Germinal center (tissue), 1 donor: Measurements from ENCODE around the gene ARRDC1.
"Not testable (repeated sequence)": the region's sequence is repeated elsewhere in the genome, so short reads cannot be mapped to it uniquely, and the experiment has no call there.

Experiments used
- DNase-seq: peaks from one replicate; pipeline ENCODE4 v3.0.0; 2012; ENCODE audit warnings: mixed read lengths, low spot score

ARRDC1 gene

DNA sequence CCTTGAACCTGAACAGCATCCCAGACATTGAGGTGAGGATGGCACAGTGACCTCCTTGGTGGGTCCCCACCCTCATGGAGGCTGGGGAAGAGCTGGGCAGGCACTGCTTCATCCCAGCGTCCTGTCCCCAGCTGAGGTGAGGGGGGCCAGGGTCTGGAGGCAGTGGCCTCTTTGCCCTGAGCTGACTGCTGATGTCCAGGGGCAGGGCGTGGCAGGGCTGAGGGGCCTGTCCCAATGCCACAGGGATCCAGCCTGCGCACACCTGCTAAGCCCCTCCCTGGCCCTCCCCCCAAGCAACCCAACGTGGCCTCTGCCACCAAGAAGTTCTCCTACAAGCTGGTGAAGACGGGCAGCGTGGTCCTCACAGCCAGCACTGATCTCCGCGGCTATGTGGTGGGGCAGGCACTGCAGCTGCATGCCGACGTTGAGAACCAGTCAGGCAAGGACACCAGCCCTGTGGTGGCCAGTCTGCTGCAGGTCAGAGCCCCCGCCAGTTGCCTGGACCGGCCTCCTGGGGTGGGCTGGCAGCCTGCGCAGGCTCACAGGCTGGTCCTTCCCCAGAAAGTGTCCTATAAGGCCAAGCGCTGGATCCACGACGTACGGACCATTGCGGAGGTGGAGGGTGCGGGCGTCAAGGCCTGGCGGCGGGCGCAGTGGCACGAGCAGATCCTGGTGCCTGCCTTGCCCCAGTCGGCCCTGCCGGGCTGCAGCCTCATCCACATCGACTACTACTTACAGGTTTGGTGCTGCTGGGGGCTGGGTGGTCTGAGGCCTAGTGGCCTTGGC, 8.4 kb downstream of the ARRDC1 start:
- DNase-seq = no peak

DNA sequence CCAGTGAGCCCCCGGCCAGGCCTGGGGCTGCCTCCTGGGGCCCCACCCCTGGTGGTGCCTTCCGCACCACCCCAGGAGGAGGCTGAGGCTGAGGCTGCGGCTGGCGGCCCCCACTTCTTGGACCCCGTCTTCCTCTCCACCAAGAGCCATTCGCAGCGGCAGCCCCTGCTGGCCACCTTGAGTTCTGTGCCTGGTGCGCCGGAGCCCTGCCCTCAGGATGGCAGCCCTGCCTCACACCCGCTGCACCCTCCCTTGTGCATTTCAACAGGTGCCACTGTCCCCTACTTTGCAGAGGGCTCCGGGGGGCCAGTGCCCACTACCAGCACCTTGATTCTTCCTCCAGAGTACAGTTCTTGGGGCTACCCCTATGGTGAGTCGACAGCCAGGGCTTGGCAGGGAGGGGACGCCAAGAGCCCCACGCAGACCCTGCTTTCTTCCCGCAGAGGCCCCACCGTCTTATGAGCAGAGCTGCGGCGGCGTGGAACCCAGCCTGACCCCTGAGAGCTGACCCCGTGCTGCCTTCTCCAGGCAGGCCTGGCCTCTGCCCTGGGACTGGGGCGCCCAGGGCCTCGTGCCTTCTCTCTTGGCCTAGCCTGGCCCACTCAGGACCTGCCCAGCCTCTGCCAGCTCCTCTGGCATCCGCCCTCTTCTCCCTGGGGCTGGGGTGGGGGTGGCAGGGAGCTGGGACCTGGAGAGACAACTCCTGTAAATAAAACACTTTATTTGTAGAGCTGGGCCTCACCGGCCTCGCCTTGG, 9.3 kb downstream of the ARRDC1 start:
- no peak for DNase-seq

- DNase-seq = no peak
Observed at GRCh38 chr9:137615387-137615871, 9.9 kb downstream of the ARRDC1 start.

DNA sequence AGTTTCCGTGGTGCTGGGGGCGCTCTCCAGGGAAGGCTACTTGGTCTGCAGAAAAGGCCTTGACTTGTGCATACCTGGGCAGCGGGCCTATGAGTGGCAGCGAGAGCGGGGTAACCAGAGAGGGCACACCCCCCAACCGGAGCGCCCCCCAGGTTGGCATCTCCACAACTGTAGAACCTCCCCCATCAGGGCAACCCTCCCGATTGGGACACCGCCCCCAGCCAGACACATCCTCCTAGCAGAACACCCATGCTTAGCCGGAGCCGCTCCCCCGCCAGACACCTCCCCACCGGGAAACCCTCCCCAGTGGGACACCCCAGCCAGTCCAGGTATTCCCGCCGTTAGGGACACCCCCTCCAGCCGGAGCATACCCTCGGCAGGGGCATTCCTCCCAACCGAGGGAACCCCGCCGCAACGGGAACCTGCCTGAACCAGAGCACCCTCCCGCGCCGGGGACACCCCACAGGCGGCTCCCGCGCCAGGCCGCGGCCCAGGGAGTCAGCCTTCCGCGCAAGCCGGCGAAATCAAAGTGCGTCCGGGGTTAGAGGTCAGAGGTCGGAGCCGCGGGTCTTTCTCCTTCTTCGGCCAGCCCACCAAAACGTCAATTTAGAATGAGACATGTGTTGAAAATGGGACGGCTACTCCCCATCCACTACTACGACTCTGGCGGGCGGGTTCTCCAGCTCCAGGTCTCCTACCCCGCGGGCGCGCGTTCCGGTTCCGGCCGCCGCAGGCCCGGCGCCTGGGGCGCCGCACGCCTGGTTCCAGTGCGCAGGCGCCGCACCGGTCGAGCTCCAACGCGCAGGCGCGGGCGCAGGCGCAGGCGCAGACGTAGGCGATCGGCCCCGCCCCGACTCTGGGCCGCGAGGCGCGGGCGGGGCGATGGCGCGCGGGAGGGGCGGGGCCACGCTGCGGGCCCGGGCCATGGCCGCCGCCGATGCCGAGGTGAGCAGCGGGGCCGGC, 12.9 kb downstream of the ARRDC1 start, which contains the start of gene EHMT1:
Gene EHMT1 (plus strand): TSS at position 901 of the 963 bp plus-strand sequence. CDS start 24 bp downstream, at position 925.
- peak; percentile 97 for DNase-seq

DNA sequence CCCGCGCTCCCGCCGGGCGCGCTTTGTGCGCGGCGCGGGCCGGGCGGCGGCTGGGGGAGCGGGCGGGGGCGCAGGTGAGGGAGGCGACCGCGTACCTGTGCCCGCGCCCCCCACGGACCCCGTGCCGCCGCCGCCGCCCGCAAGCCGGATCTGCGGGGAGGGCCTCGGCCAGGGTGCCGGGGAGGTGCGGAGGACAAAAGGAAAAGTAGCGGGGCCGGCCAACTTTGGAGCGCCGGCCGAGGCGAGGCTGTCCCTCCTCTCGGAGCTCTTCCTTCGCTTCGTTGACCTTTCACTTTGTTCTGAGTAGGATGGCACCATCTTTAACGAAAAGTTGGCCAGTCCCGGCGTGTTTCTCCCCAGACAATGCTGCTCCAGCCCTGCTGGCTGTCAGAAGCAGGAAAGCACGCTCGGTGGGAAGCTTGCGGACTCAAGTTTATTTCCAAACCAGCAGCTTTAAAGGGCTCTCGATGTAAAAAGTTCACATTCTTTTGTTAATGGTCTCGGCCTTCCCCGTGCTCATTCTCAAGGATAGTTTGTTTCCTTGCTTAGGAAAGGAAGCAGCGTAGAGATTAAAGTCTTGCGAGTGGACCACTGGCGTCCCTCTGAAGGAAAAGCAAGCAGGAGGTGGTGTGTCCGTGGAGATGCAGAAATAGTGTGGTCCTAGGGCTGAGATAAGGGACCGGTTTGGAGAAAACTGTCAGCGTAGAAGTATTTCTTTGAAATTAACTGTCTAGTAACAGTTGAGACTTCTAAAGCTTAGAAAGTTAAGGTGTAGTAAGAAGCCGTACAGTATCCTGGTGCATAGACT, 14.0 kb downstream of the ARRDC1 start:
- DNase-seq = peak; percentile 55

GRCh38 chr9:137620048-137620405, 14.5 kb downstream of the ARRDC1 start:
- no peak for DNase-seq

- DNase-seq = no peak
Observed at GRCh38 chr9:137620581-137620980, 15.1 kb downstream of the ARRDC1 start.

GRCh38 chr9:137621131-137621757, 15.8 kb downstream of the ARRDC1 start:
- no peak for DNase-seq

DNA sequence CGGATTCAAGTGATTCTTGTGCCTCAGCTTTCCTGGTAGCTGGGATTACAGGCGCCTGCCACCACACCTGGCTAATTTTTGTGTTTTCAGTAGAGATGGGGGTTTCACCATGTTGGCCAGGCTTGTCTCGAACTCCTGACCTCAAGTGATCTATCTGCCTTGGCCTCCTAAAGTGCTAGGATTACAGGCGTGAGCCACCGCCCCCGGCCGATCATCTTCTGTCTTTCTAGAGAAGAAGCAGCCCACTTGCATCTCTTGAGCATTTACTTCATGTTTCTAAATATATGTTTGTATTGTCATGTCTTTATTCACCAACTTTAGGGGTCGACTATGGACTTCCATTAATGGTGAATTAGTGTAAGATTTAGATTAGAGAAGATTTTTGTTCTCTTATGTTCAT, 16.7 kb downstream of the ARRDC1 start:
- DNase-seq = not testable (repeated sequence)

DNA sequence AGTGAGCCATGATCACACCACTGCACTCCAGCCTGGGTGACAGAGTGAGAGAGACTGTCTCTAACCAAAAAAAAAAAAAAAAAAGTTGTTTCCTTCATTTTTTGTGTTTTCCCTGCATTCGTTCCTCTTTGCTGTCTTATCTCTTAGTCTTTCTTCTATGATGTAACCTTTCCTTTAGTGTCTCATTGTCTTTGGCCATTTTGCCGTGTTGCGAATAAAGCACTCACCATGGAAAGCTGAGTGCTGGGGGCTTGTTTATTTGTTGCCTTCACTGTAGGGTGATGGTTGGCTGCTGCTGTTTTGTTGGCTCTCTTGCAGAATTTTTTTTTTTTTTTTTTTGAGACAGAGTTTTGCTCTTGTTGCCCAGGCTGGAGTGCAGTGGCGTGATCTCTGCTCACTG, 21.0 kb downstream of the ARRDC1 start:
- DNase-seq = no peak

DNA sequence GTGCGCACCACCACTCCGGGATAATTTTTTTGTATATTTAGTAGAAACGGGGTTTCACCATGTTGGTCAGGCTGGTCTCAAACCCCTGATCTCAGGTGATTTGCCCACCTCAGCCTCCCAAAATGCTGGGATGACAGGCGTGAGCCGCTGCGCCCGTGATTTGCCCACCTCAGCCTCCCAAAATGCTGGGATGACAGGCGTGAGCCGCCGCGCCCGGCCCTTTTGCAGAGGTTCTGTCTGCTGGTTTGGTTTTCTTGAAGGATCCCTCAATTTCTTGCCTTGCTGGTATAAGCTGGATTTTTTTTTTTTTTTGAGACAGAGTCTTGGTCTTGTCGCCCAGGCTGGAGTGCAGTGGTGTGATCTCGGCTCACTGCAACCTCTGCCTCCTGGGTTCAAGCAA, 21.9 kb downstream of the ARRDC1 start:
- not testable (repeated sequence) for DNase-seq

DNA sequence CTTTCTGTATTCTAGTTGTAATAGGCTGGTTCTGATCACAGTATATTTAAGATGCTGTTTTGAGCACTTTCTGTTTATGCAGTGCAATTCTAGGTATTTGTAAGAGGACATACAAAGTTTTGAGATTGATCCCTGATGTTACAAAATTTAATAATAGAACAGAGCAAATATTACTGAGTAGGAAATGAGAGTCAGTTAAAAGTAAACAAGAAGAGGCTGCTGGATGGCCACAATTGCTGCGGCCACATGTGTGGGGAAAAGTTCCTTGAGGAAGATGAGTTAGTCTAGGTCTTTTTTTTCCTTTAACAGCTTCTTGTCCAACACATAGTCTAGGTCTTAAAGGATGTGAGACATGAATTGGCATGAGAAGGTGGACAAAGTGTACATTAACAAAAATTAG, 24.6 kb downstream of the ARRDC1 start:
- no peak for DNase-seq

DNA sequence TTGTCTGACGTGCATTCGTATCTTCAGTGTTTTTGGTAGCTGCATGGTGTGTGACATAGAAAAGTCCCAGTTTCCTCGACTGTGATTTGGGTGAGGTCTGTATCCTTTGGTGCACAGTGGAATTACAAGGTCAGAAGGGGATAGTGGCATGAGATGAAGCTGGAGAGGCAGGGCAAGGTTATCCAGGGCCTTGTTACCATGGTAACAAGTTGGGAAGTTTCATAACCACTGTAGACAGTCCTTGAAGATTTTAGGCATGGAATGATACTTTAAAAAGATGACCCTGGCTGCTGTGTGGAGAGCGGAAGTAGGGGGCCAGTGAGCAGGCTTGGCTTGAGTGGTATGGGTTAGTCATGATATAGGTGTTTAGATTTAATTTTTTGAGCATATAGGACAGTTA, 25.2 kb downstream of the ARRDC1 start:
- DNase-seq = no peak

- no peak for DNase-seq
Observed at GRCh38 chr9:137631345-137632229, 26.1 kb downstream of the ARRDC1 start.

DNA sequence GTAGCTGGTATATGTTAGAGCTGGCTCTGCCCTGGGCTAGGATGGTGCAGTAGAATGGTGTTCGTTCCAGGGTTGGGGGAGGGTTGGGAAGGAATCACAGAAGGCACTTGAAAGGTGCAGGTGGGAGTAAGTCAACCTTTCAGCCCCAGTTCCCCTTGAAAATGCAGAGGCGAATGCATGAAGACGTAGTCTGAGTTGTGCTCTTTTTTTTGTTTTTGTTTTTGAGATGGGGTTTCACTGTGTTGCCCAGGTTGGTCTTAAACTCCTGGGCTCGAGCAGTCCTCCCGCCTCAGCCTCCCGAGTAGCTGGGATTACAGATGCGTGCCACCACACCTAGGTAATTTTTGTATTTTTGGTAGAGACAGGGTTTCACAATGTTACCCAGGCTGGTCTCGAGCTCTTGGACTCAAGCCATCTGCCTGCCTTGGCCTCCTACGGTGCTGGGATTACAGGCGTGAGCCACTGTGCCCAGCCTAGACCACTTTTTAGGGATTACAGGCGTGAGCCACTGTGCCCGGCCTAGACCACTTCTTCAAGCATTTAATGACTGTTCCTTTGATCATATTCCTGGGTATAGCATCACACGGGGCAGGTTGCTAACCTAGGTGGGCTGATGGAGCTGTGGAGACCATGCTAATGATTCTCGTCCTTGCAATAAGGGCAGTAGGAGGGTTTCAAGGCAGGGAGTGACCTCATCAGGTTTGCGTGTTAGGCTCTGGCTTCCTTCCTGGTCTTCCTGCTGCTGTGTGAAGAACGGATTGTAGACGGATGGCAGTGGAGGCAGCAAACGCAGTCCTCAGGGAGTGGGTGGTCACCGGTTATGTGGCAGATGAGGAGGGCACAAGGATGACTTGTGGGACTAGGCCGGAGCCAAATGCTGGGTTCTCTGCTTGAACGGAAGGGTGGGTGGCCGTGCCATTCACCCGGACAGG, 27.0 kb downstream of the ARRDC1 start:
- no peak for DNase-seq

DNA sequence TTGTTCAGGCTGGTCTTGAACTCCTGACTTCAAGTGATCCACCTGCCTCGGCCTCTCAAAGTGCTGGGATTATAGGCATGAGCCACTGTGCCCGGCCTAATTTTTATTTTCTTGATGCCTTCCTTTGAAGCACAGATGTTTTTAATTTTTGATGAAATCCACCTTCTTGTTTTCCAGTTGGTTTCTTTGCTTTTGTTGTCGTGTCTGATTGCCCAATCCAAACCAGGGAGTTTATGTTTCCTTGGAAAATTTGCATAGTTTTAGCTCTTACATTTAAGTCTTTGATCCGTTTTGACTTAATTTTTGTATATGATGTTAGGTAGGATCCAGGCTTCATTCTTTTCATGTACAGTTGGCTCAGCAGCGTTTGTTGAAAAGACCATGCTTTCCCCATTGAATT, 28.5 kb downstream of the ARRDC1 start:
- no peak for DNase-seq

GRCh38 chr9:137638680-137639079, 33.2 kb downstream of the ARRDC1 start:
- DNase-seq = no peak

- no peak for DNase-seq
Observed at GRCh38 chr9:137639303-137640051, 34.0 kb downstream of the ARRDC1 start.
